ENCODE measurements around the gene ZNF618. TPM values are rescaled to one million over a fixed set of nuclear protein-coding genes. Genes with fewer than 3 reads are reported as not detected.

The ZNF618 gene
- total RNA-seq, 1 experiment from 2014 or later = not detected

DNA sequence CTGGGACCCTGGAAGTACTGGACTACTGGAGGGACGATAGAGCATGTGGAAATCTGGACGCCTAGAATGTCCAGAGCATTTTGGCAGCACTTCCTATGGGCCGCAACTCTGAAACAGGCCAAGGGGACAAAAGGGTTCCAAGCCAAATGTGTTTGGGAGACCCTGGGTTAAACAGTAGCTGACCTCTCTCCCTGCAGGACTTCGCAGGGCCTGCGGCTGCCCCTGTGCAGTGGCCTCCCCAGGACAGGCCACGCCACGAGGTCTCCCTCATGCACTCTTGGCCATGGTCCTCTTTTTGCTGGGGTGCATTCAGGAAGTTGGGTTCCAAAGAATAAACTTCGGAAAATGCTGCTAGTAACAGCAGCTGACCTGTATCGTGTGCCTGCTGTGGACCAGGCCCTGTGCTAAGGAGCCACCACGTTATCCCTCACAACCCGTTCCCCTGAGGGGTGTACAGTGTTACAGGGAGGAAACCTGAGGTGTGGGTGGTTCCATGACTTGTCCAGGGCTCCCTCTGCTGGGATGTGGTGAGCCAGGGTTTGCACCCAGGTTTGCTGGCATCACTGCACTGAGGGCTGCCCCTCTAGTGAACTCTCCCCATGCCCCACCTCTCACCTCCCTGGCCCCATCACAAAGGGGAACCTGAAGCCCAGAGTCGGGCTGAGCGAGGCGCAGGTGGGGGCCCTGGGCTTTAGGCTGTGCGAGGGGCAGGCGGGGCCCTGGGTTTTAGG, 122.6 kb downstream of the ZNF618 start:
- Histone ChIP-seq H3K9me3 (ENCODE audit: low read length) (no peaks in the 10 kb centered on the region), H4K20me1 (ENCODE audit: insufficient read depth, low read depth, low read length) (no peaks in the 10 kb centered on the region), H3K79me2 (ENCODE audit: low read length) (no peaks in the 10 kb centered on the region), H3K27me3 (ENCODE audit: low read length) (no peaks in the 10 kb centered on the region), H3K9me2 (replicated peaks; ENCODE audit: insufficient read depth, low read length) (no peaks in the 10 kb centered on the region), H3K4me2 (ENCODE audit: low read depth, low read length, poor library complexity, severe bottlenecking) (no peak overlapping the region), H3K4me3 (ENCODE audit: low read length) (no peak overlapping the region), H3K9ac (ENCODE audit: low read length) (no peak overlapping the region), H3K27ac (ENCODE audit: low read length) (no peak overlapping the region), H2AFZ (ENCODE audit: low read length) (no peak overlapping the region), H3K36me3 (ENCODE audit: insufficient read depth, low read length) (no peaks in the 10 kb centered on the region), H3K4me1 (ENCODE audit: low read length) (no peaks in the 10 kb centered on the region)
- DNase-seq = no peak

DNA sequence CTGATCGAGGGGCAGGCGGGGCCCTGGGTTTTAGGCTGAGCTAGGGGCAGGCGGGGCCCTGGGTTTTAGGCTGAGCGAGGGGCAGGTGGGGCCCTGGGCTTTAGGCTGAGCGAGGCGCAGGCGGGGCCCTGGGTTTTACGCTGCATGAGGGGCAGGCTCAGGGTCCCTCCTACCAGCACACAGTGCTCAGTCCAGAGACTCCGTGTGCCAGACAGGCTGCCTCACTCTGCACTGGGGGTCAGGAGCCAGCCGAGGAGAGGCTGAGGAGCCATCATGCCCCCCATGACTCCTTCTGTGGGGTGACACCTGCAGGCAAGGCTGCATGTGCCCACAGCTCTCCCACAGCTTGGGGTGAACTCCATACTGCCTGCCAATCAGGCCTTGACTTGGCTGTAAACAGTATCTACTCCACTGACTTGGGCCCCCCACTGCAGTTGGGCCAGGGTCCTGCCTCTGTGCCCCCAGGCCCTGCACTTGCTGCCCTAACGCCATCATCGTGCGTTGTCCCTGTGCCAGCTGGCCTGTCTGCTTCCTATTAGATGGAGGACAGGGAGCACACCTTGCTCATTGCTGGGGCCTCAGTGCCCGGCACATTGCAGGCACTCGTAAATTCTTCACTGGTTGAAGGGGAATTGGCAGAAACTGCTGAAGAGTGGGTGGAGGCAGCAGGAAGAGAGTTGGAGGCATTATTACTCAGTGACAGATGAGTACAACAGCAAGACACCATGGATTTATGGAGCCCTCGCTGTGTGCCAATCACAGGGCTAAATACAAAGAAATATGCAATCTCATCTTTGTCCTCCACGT, 123.3 kb downstream of the ZNF618 start:
- H3K4me2 ChIP-seq (ENCODE audit: low read depth, low read length, poor library complexity, severe bottlenecking) = no peak overlapping the region
- no peak for DNase-seq

DNA sequence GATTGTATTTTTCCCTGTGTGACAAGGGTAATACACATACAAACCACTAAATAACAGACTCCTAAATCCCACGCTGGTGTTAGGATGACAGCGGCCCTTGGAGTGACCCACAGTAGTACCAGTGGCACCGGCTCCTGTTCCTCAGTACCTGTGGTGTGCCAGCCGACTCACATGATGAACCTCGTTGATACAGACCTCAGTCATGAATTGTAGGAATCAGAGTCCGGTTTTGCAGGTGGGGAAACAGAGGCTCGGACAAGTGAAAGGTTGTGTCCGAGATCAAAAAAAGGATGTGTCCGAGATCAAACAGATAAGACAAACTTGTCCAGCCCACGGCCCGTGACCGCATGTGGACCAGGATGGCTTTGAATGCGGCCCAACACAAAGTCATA, 124.0 kb downstream of the ZNF618 start:
- Histone ChIP-seq H3K27me3 (ENCODE audit: low read length) (no peaks in the 10 kb centered on the region), H4K20me1 (ENCODE audit: insufficient read depth, low read depth, low read length) (no peaks in the 10 kb centered on the region), H3K9me2 (replicated peaks; ENCODE audit: insufficient read depth, low read length) (no peaks in the 10 kb centered on the region), H3K79me2 (ENCODE audit: low read length) (no peaks in the 10 kb centered on the region), H3K9me3 (ENCODE audit: low read length) (no peaks in the 10 kb centered on the region), H3K36me3 (ENCODE audit: insufficient read depth, low read length) (no peaks in the 10 kb centered on the region), H3K4me2 (ENCODE audit: low read depth, low read length, poor library complexity, severe bottlenecking) (no peak overlapping the region), H3K27ac (ENCODE audit: low read length) (no peak overlapping the region), H2AFZ (ENCODE audit: low read length) (no peak overlapping the region), H3K4me3 (ENCODE audit: low read length) (no peak overlapping the region), H3K9ac (ENCODE audit: low read length) (no peak overlapping the region), H3K4me1 (ENCODE audit: low read length) (no peaks in the 10 kb centered on the region)
- no peak for DNase-seq

More for the DNA sequence above, 123.3 kb downstream of the ZNF618 start:
- Histone ChIP-seq H3K4me1 (ENCODE audit: low read length) (no peaks in the 10 kb centered on the region), H3K9me2 (replicated peaks; ENCODE audit: insufficient read depth, low read length) (no peaks in the 10 kb centered on the region), H3K27ac (ENCODE audit: low read length) (no peak overlapping the region), H3K4me3 (ENCODE audit: low read length) (no peak overlapping the region), H3K9ac (ENCODE audit: low read length) (no peak overlapping the region), H4K20me1 (ENCODE audit: insufficient read depth, low read depth, low read length) (no peaks in the 10 kb centered on the region), H2AFZ (ENCODE audit: low read length) (no peak overlapping the region), H3K9me3 (ENCODE audit: low read length) (no peaks in the 10 kb centered on the region), H3K79me2 (ENCODE audit: low read length) (no peaks in the 10 kb centered on the region), H3K36me3 (ENCODE audit: insufficient read depth, low read length) (no peaks in the 10 kb centered on the region), H3K27me3 (ENCODE audit: low read length) (no peaks in the 10 kb centered on the region)

DNA sequence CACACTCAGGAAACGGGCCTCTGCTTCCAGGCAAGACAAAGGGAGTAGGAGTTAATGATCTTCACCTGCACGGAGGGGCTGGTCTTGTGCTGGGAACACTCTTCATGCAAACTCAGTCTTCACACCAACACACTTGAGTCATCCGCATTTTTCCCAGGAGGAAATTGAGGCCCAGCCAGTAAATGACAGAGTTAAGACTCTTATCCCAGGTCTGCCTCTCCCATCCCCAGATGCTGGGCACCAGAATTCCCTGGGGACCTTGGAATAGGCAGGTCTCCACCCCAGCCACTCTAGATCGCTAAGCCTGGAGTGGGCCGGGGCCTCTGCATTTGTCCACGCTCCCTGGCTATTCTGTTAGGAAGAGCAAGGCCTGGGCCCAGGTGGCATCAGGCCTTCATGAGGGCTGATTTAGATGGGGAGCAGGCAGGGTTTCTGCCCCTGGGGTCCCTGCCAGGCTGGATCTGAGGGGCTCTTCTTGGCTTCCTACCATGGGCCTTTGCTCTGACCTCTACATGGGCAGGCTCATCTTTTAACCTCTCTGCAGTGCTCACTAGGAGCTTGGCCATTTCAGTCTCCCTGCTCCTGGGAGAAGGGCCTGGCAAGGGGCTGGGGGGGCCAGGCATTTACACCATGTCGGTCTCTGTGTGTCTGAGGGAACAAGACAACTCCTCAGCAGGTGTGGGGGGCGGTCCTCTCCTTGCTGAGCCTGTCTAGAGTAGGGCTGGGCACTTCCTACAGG, 124.7 kb downstream of the ZNF618 start:
- Histone ChIP-seq H3K27ac (ENCODE audit: low read length) (no peak overlapping the region), H3K27me3 (ENCODE audit: low read length) (no peaks in the 10 kb centered on the region), H4K20me1 (ENCODE audit: insufficient read depth, low read depth, low read length) (no peaks in the 10 kb centered on the region), H3K9ac (ENCODE audit: low read length) (no peak overlapping the region), H3K9me2 (replicated peaks; ENCODE audit: insufficient read depth, low read length) (no peaks in the 10 kb centered on the region), H3K4me2 (ENCODE audit: low read depth, low read length, poor library complexity, severe bottlenecking) (no peak overlapping the region), H3K4me3 (ENCODE audit: low read length) (no peak overlapping the region), H3K4me1 (ENCODE audit: low read length) (no peaks in the 10 kb centered on the region), H3K79me2 (ENCODE audit: low read length) (no peaks in the 10 kb centered on the region), H3K36me3 (ENCODE audit: insufficient read depth, low read length) (no peaks in the 10 kb centered on the region), H3K9me3 (ENCODE audit: low read length) (no peaks in the 10 kb centered on the region), H2AFZ (ENCODE audit: low read length) (no peak overlapping the region)
- no peak for DNase-seq

DNA sequence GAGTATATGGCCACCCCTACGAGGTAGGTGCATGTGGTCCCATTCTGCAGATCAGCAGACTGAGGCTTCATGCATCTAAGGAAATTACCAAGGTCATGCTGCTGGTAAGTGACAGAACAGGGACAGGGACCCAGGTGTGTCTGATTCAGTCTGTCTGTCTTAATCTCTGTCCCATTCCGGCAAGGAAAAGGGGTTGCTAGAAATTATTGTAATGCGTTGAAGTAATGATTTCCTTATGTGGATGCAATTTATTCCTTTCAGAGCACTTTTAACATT, 125.2 kb downstream of the ZNF618 start:
- no peak overlapping the region for H3K9ac ChIP-seq (ENCODE audit: low read length)
- H3K9me3 ChIP-seq (ENCODE audit: low read length) = no peaks in the 10 kb centered on the region
- H3K27me3 ChIP-seq (ENCODE audit: low read length) = no peaks in the 10 kb centered on the region
- no peak overlapping the region for H3K4me2 ChIP-seq (ENCODE audit: low read depth, low read length, poor library complexity, severe bottlenecking)
- no peak for DNase-seq
- no peaks in the 10 kb centered on the region for H3K79me2 ChIP-seq (ENCODE audit: low read length)
- no peak overlapping the region for H3K27ac ChIP-seq (ENCODE audit: low read length)
- H3K4me3 ChIP-seq (ENCODE audit: low read length) = no peak overlapping the region
- no peaks in the 10 kb centered on the region for H3K36me3 ChIP-seq (ENCODE audit: insufficient read depth, low read length)
- H2AFZ ChIP-seq (ENCODE audit: low read length) = no peak overlapping the region
- no peaks in the 10 kb centered on the region for H3K9me2 ChIP-seq (replicated peaks; ENCODE audit: insufficient read depth, low read length)
- H4K20me1 ChIP-seq (ENCODE audit: insufficient read depth, low read depth, low read length) = no peaks in the 10 kb centered on the region
- H3K4me1 ChIP-seq (ENCODE audit: low read length) = no peaks in the 10 kb centered on the region

DNA sequence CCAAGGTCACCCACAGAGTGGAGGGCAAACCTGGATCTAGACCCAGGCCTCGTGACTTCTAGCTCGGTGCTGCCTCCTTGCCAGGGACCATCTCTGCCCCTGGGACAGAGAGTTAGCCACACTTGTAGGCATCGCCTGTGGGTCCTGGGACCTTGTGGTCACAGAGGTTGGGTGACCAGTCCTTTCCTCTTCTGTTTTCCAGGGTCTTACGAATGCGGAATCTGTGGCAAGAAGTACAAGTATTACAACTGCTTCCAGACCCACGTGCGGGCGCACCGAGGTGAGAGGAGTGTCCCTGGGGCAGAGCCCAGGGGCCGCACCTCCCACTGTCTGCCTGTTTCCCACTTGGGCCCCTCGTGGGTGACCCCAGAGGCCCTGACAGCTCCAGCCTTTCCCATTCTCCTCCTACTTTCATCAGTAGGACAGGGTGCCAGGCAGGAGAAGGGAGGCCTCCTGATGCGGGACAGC, 125.7 kb downstream of the ZNF618 start:
- no peak for DNase-seq
- no peaks in the 10 kb centered on the region for H3K36me3 ChIP-seq (ENCODE audit: insufficient read depth, low read length)
- H3K4me1 ChIP-seq (ENCODE audit: low read length) = no peaks in the 10 kb centered on the region
- H3K79me2 ChIP-seq (ENCODE audit: low read length) = no peaks in the 10 kb centered on the region
- no peaks in the 10 kb centered on the region for H4K20me1 ChIP-seq (ENCODE audit: insufficient read depth, low read depth, low read length)
- H3K27me3 ChIP-seq (ENCODE audit: low read length) = no peaks in the 10 kb centered on the region
- no peak overlapping the region for H3K27ac ChIP-seq (ENCODE audit: low read length)
- no peak overlapping the region for H3K9ac ChIP-seq (ENCODE audit: low read length)
- H3K4me2 ChIP-seq (ENCODE audit: low read depth, low read length, poor library complexity, severe bottlenecking) = no peak overlapping the region
- H3K9me2 ChIP-seq (replicated peaks; ENCODE audit: insufficient read depth, low read length) = no peaks in the 10 kb centered on the region
- H3K9me3 ChIP-seq (ENCODE audit: low read length) = no peaks in the 10 kb centered on the region
- H3K4me3 ChIP-seq (ENCODE audit: low read length) = no peak overlapping the region
- H2AFZ ChIP-seq (ENCODE audit: low read length) = no peak overlapping the region

DNA sequence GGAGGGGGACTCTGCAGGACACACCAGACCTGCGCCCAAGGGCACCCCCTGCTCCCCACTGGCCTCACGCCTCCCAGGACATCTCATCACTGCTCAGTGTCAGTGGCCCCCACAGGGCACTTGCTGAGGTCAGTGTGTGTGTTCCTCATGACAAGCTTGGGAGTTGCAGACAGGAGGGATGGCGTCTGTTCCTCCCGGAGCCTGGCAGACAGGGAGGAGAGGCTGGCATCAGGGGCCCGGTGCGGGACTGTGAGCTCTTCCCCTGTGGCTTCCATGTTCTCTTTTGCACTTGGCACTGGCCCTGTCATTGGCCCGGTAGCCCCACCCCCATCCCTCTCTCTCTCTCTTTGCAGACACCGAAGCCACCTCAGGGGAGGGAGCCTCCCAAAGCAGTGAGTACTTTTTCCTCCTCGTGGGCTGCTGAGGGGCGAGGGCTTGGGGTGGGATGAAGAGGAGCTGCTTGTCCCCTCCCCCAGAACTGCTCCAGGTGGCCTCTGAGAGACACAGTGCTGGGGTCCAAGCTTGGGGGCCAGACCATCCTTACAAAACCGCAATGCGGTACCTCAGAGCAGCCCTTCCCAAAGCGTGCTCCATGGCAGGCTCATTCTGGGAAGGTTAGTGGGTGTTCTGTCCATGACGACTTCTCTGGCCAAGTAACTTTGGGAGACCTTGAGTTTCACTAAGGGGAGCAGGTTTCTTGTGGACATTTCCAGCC, 126.3 kb downstream of the ZNF618 start:
- H3K36me3 ChIP-seq (ENCODE audit: insufficient read depth, low read length) = no peaks in the 10 kb centered on the region
- no peaks in the 10 kb centered on the region for H3K4me1 ChIP-seq (ENCODE audit: low read length)
- no peak overlapping the region for H2AFZ ChIP-seq (ENCODE audit: low read length)
- DNase-seq = no peak
- no peak overlapping the region for H3K4me3 ChIP-seq (ENCODE audit: low read length)
- H3K27me3 ChIP-seq (ENCODE audit: low read length) = no peaks in the 10 kb centered on the region
- no peaks in the 10 kb centered on the region for H3K9me2 ChIP-seq (replicated peaks; ENCODE audit: insufficient read depth, low read length)
- H4K20me1 ChIP-seq (ENCODE audit: insufficient read depth, low read depth, low read length) = no peaks in the 10 kb centered on the region
- no peak overlapping the region for H3K9ac ChIP-seq (ENCODE audit: low read length)
- no peaks in the 10 kb centered on the region for H3K9me3 ChIP-seq (ENCODE audit: low read length)
- H3K79me2 ChIP-seq (ENCODE audit: low read length) = no peaks in the 10 kb centered on the region
- H3K27ac ChIP-seq (ENCODE audit: low read length) = no peak overlapping the region
- H3K4me2 ChIP-seq (ENCODE audit: low read depth, low read length, poor library complexity, severe bottlenecking) = no peak overlapping the region

DNA sequence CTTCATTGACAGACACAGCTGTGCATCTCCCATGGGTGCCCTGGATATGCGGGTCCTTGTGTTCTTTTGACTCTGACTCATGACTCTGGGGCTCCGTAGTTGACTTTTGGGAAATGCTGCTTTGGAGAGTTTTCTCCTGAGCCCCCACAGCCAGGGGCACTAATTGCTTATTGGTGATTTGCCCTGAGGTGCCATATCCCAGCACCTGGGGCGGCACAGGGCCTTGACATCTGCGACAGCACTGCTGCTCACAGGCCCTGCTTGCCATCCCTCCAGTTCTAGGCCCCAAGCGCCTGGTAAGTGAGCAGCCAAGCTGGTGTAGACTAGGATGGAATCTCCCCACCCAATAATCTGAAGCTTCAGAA, 126.9 kb downstream of the ZNF618 start:
- Histone ChIP-seq H3K4me2 (ENCODE audit: low read depth, low read length, poor library complexity, severe bottlenecking) (no peak overlapping the region), H3K36me3 (ENCODE audit: insufficient read depth, low read length) (no peaks in the 10 kb centered on the region), H3K27ac (ENCODE audit: low read length) (no peak overlapping the region), H2AFZ (ENCODE audit: low read length) (no peak overlapping the region), H3K9me3 (ENCODE audit: low read length) (no peaks in the 10 kb centered on the region), H3K9ac (ENCODE audit: low read length) (no peak overlapping the region), H3K9me2 (replicated peaks; ENCODE audit: insufficient read depth, low read length) (no peaks in the 10 kb centered on the region), H4K20me1 (ENCODE audit: insufficient read depth, low read depth, low read length) (no peaks in the 10 kb centered on the region), H3K4me3 (ENCODE audit: low read length) (no peak overlapping the region), H3K4me1 (ENCODE audit: low read length) (no peaks in the 10 kb centered on the region), H3K79me2 (ENCODE audit: low read length) (no peaks in the 10 kb centered on the region), H3K27me3 (ENCODE audit: low read length) (no peaks in the 10 kb centered on the region)
- DNase-seq = no peak

All from Karpas-422 (cell line).